Endothelial cell (in vitro differentiated cells): ENCODE measurements around the gene MINPP1. TPM values are rescaled to one million over a fixed set of nuclear protein-coding genes. Genes with fewer than 3 reads are reported as not detected.

ENCODE experiments used
- DNase-seq: peaks from one replicate; pipeline ENCODE4 v3.0.0; 2021; ENCODE audit warnings: low spot score
- H3K27ac Mint-ChIP-seq: one replicate; pipeline ENCODE4 v1.8.0; 2021; ENCODE audit warnings: mixed read lengths, inconsistent platforms; ENCODE audit not compliant: unreplicated experiment
- H3K27me3 Mint-ChIP-seq: one replicate; pipeline ENCODE4 v1.8.0; 2021; ENCODE audit warnings: mild to moderate bottlenecking, moderate library complexity, mixed read lengths, inconsistent platforms; ENCODE audit not compliant: unreplicated experiment
- H3K36me3 Mint-ChIP-seq: one replicate; pipeline ENCODE4 v1.8.0; 2021; ENCODE audit warnings: mild to moderate bottlenecking, low read depth, mixed read lengths, inconsistent platforms; ENCODE audit not compliant: unreplicated experiment
- H3K4me1 Mint-ChIP-seq: one replicate; pipeline ENCODE4 v1.8.0; 2021; ENCODE audit warnings: mild to moderate bottlenecking, mixed read lengths, inconsistent platforms; ENCODE audit not compliant: unreplicated experiment
- H3K4me3 Mint-ChIP-seq: one replicate; pipeline ENCODE4 v1.8.0; 2021; ENCODE audit warnings: mild to moderate bottlenecking, mixed read lengths, inconsistent platforms; ENCODE audit not compliant: unreplicated experiment
- H3K9me3 Mint-ChIP-seq: one replicate; pipeline ENCODE4 v1.8.0; 2021; ENCODE audit warnings: mixed read lengths, inconsistent platforms; ENCODE audit not compliant: unreplicated experiment
- CTCF ChIP-seq: fragments of 200-600 bp; sonication (generic); IDR thresholded peaks from one replicate; pipeline ENCODE4 v1.5.0; 2021; ENCODE audit warnings: antibody characterized with exemption; ENCODE audit not compliant: unreplicated experiment
- total RNA-seq: library from RNA; stranded (reverse); fragmentation: NEBNext Ultra II Directional; extraction: Animal tissue kit (Norgen Biotek cat#: 25700); gene quantifications from one replicate; pipeline ENCODE4 v1.2.1, GENCODE V29; 2021; ENCODE audit not compliant: unreplicated experiment

The MINPP1 gene
- total RNA-seq, 1 donor from 2014 or later, result 39.5 TPM

GRCh38 chr10:87500646-87501048 is 4.0 kb upstream of the MINPP1 start:
- TF ChIP-seq CTCF, result no peak
- Mint-ChIP-seq H3K4me1 (peaks cover 3% of the 10 kb centered on the region), H3K27ac (no peak overlapping the region), H3K27me3 (no peaks in the 10 kb centered on the region), H3K9me3 (no peaks in the 10 kb centered on the region), H3K36me3 (peaks cover 1% of the 10 kb centered on the region), H3K4me3 (no peak overlapping the region)
- DNase-seq, result no peak

DNA sequence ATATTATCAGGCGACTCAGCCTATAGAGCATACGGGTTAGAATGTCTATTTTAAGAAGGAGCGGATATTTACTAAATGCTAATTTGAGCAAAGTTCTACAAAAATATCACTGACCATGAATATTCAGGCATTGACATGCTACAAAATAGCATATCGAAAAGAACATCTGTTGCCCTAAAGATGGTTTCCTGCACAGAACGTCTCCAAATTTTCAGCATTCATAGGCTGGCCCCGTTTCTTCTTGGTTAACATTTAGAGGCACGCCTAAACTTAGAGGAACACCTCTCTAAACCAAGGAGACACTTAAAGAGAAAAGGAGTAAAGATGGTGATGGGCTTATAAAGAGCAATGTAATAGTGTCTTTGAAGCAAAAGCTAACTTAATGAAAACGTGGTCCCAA is 1.3 kb upstream of the MINPP1 start:
- Mint-ChIP-seq H3K4me3 (no peak overlapping the region), H3K27me3 (no peaks in the 10 kb centered on the region), H3K36me3 (peaks cover 6% of the 10 kb centered on the region), H3K4me1 (peaks cover 17% of the 10 kb centered on the region), H3K27ac (peak overlapping the region; percentile 85), H3K9me3 (no peaks in the 10 kb centered on the region)
- TF ChIP-seq CTCF, result no peak
- DNase-seq, result no peak

DNA sequence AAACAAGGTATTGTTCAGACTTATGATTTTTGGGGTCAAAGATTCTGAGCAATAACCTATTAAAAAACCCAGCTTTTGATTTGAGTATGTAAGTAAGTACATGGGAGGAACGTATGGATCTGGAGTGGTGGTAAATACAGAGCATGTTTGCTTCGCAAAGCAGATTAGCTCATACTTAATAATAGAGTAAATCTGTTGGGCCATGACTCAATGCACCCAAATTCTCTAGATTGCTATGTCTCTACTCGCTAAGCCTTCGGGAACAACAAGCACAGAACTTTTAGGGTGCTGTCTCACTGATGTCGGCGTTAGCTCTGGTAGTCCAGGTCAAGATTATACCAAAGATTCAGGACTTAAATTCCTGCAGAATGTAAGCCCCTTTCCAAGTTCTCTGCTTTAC is 807 bp upstream of the MINPP1 start:
- Mint-ChIP-seq H3K27me3 (no peaks in the 10 kb centered on the region), H3K9me3 (no peaks in the 10 kb centered on the region), H3K36me3 (peaks cover 6% of the 10 kb centered on the region), H3K4me1 (peaks cover 21% of the 10 kb centered on the region), H3K4me3 (peak overlapping the region; percentile 95), H3K27ac (peak overlapping the region; percentile 85)
- DNase-seq, result no peak
- no peak for TF ChIP-seq CTCF

DNA sequence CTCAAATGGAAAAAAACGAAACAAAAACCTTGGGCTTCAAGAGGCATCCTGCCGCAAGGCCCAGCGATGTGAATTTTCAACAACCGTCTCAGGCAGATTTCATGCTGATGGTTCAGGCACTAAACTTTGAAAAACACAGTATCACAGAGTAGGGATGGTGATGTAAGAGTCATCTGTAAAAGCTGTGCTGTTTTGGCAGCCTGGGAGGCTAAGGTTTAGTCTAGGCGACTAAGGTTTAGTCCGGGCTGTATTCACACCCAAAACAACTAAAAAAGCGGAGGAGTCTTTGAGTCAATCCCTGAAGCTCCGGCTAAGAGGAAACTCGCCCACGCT is 420 bp upstream of the MINPP1 start:
- no peak for DNase-seq
- no peaks in the 10 kb centered on the region for H3K9me3 Mint-ChIP-seq
- no peak for TF ChIP-seq CTCF

GRCh38 chr10:87505366-87506111 is 846 bp downstream of the MINPP1 start:
- Mint-ChIP-seq H3K4me1 (peaks cover 22% of the 10 kb centered on the region), H3K27ac (peak overlapping the region; percentile 88), H3K4me3 (peak overlapping the region; percentile 95), H3K36me3 (peaks cover 6% of the 10 kb centered on the region), H3K9me3 (no peaks in the 10 kb centered on the region), H3K27me3 (no peaks in the 10 kb centered on the region)
- DNase-seq, result peak; percentile 71
- peak; percentile 39 for TF ChIP-seq CTCF

More for the DNA sequence above, 420 bp upstream of the MINPP1 start:
- peak overlapping the region; percentile 95 for H3K4me3 Mint-ChIP-seq
- no peaks in the 10 kb centered on the region for H3K27me3 Mint-ChIP-seq
- H3K4me1 Mint-ChIP-seq, result peaks cover 22% of the 10 kb centered on the region
- peak overlapping the region; percentile 85 for H3K27ac Mint-ChIP-seq
- H3K36me3 Mint-ChIP-seq, result peaks cover 6% of the 10 kb centered on the region
